Memory B cell (primary cell): ENCODE results near the gene MED12L.
"Not testable (repeated sequence)": the region's sequence is repeated elsewhere in the genome, so short reads cannot be mapped to it uniquely, and the experiment has no call there.

Source experiments
- ATAC-seq: fragments of 150-1000 bp; cut with Tn5 transposase; 2 replicates; pipeline ENCODE4 v1.10.0; 2021; ENCODE audit warnings: low read depth, mild to moderate bottlenecking, moderate library complexity
- DNase-seq, 2 donors: peaks; one replicate each; pipeline ENCODE4 v3.0.0; 2022; ENCODE audit warnings: low spot score in 2 of 2
- H3K27ac Mint-ChIP-seq: one replicate; pipeline ENCODE4 v1.8.0; 2022; ENCODE audit warnings: mild to moderate bottlenecking, moderate library complexity, mixed read lengths
- H3K27me3 Mint-ChIP-seq: one replicate; pipeline ENCODE4 v1.8.0; 2022; ENCODE audit warnings: mixed read lengths
- H3K36me3 Mint-ChIP-seq: one replicate; pipeline ENCODE4 v1.8.0; 2022; ENCODE audit warnings: mild to moderate bottlenecking, mixed read lengths
- H3K4me1 Mint-ChIP-seq: one replicate; pipeline ENCODE4 v1.8.0; 2022; ENCODE audit warnings: mixed read lengths
- H3K4me3 Mint-ChIP-seq: one replicate; pipeline ENCODE4 v1.8.0; 2022; ENCODE audit warnings: mild to moderate bottlenecking, moderate library complexity, mixed read lengths
- H3K9me3 Mint-ChIP-seq: one replicate; pipeline ENCODE4 v1.8.0; 2022; ENCODE audit warnings: mixed read lengths

Gene MED12L

GRCh38 chr3:151166161-151166560, 80.7 kb downstream of the MED12L start:
- Mint-ChIP-seq H3K27me3 (peaks cover 1% of the 10 kb centered on the region), H3K4me1 (peaks cover 18% of the 10 kb centered on the region), H3K4me3 (no peak overlapping the region), H3K36me3 (no peaks in the 10 kb centered on the region), H3K9me3 (no peaks in the 10 kb centered on the region), H3K27ac (no peak overlapping the region)
- ATAC-seq (no peak), DNase-seq (no peak)

- ATAC-seq, result peak; percentile 32
- Mint-ChIP-seq H3K4me3 (no peak overlapping the region), H3K36me3 (no peaks in the 10 kb centered on the region), H3K4me1 (peaks cover 29% of the 10 kb centered on the region), H3K9me3 (no peaks in the 10 kb centered on the region), H3K27me3 (no peaks in the 10 kb centered on the region), H3K27ac (no peak overlapping the region)
- peak; percentile 37 to 49 for DNase-seq
Observed at GRCh38 chr3:151168269-151169094, 83.0 kb downstream of the MED12L start.

GRCh38 chr3:151169262-151169947, 83.9 kb downstream of the MED12L start:
- Mint-ChIP-seq H3K27ac (peak overlapping the region; percentile 92), H3K4me3 (peak overlapping the region; percentile 54), H3K9me3 (no peaks in the 10 kb centered on the region), H3K27me3 (no peaks in the 10 kb centered on the region), H3K36me3 (no peaks in the 10 kb centered on the region), H3K4me1 (peaks cover 29% of the 10 kb centered on the region)
- DNase-seq, result peak in 1 of 2 donors; percentile 25
- ATAC-seq, result peak; percentile 89

GRCh38 chr3:151169948-151170679, 84.7 kb downstream of the MED12L start:
- ATAC-seq, result peak; percentile 54
- H3K27me3 Mint-ChIP-seq, H3K9me3 Mint-ChIP-seq, H3K36me3 Mint-ChIP-seq: not testable (repeated sequence)
- Mint-ChIP-seq H3K4me3 (peak overlapping the region; percentile 54), H3K4me1 (peaks cover 29% of the 10 kb centered on the region), H3K27ac (peak overlapping the region; percentile 92)
- peak in 1 of 2 donors; percentile 19 for DNase-seq

- Mint-ChIP-seq H3K9me3 (no peaks in the 10 kb centered on the region), H3K4me1 (peaks cover 29% of the 10 kb centered on the region), H3K27me3 (no peaks in the 10 kb centered on the region), H3K27ac (peak overlapping the region; percentile 92), H3K36me3 (no peaks in the 10 kb centered on the region), H3K4me3 (peak overlapping the region; percentile 12)
- DNase-seq, result no peak
- ATAC-seq, result no peak
Observed at GRCh38 chr3:151171145-151171757, 85.8 kb downstream of the MED12L start.

- H3K36me3 Mint-ChIP-seq, result no peaks in the 10 kb centered on the region
- H3K27me3 Mint-ChIP-seq, result no peaks in the 10 kb centered on the region
- H3K4me1 Mint-ChIP-seq, result peaks cover 24% of the 10 kb centered on the region
- no peak for DNase-seq
- H3K27ac Mint-ChIP-seq, result no peak overlapping the region
- ATAC-seq, result no peak
- H3K4me3 Mint-ChIP-seq, result no peak overlapping the region
- no peaks in the 10 kb centered on the region for H3K9me3 Mint-ChIP-seq
Observed at GRCh38 chr3:151174351-151174750, 88.9 kb downstream of the MED12L start.

GRCh38 chr3:151175952-151176351, 90.5 kb downstream of the MED12L start:
- DNase-seq (no peak), ATAC-seq (no peak)
- Mint-ChIP-seq H3K27ac (no peak overlapping the region), H3K9me3 (no peaks in the 10 kb centered on the region), H3K36me3 (no peaks in the 10 kb centered on the region), H3K4me3 (no peak overlapping the region), H3K4me1 (peaks cover 13% of the 10 kb centered on the region), H3K27me3 (no peaks in the 10 kb centered on the region)

GRCh38 chr3:151178208-151178845, 92.9 kb downstream of the MED12L start:
- H3K9me3 Mint-ChIP-seq, result no peaks in the 10 kb centered on the region
- H3K36me3 Mint-ChIP-seq, result no peaks in the 10 kb centered on the region
- H3K4me1 Mint-ChIP-seq, result no peaks in the 10 kb centered on the region
- ATAC-seq (no peak), DNase-seq (no peak)
- H3K27ac Mint-ChIP-seq, result no peak overlapping the region
- H3K4me3 Mint-ChIP-seq, result no peak overlapping the region
- H3K27me3 Mint-ChIP-seq, result peaks cover 2% of the 10 kb centered on the region

GRCh38 chr3:151182349-151183079, 97.0 kb downstream of the MED12L start:
- H3K27me3 Mint-ChIP-seq, result peaks cover 3% of the 10 kb centered on the region

GRCh38 chr3:151183265-151183671, 97.8 kb downstream of the MED12L start:
- Mint-ChIP-seq H3K9me3 (no peaks in the 10 kb centered on the region), H3K36me3 (no peaks in the 10 kb centered on the region), H3K4me3 (no peak overlapping the region), H3K27ac (no peak overlapping the region), H3K27me3 (peaks cover 3% of the 10 kb centered on the region), H3K4me1 (no peaks in the 10 kb centered on the region)
- DNase-seq, result no peak
- no peak for ATAC-seq

More at GRCh38 chr3:151182349-151183079, 97.0 kb downstream of the MED12L start:
- ATAC-seq, result no peak
- no peak overlapping the region for H3K4me3 Mint-ChIP-seq
- no peaks in the 10 kb centered on the region for H3K36me3 Mint-ChIP-seq
- no peak overlapping the region for H3K27ac Mint-ChIP-seq
- H3K9me3 Mint-ChIP-seq, result no peaks in the 10 kb centered on the region
- DNase-seq, result no peak
- no peaks in the 10 kb centered on the region for H3K4me1 Mint-ChIP-seq

GRCh38 chr3:151191095-151191494, 105.6 kb downstream of the MED12L start:
- no peak for ATAC-seq

GRCh38 chr3:151192545-151192944, 107.1 kb downstream of the MED12L start:
- no peak for DNase-seq
- Mint-ChIP-seq H3K36me3 (no peaks in the 10 kb centered on the region), H3K9me3 (no peaks in the 10 kb centered on the region), H3K27me3 (peaks cover 2% of the 10 kb centered on the region), H3K27ac (no peak overlapping the region), H3K4me1 (no peaks in the 10 kb centered on the region), H3K4me3 (no peak overlapping the region)
- ATAC-seq, result no peak

More at GRCh38 chr3:151191095-151191494, 105.6 kb downstream of the MED12L start:
- Mint-ChIP-seq H3K9me3 (no peaks in the 10 kb centered on the region), H3K4me1 (no peaks in the 10 kb centered on the region), H3K36me3 (no peaks in the 10 kb centered on the region), H3K4me3 (no peak overlapping the region), H3K27me3 (peaks cover 2% of the 10 kb centered on the region), H3K27ac (no peak overlapping the region)
- DNase-seq, result no peak

- no peaks in the 10 kb centered on the region for H3K36me3 Mint-ChIP-seq
- ATAC-seq, result no peak
- peaks cover 2% of the 10 kb centered on the region for H3K27me3 Mint-ChIP-seq
- no peak overlapping the region for H3K4me3 Mint-ChIP-seq
- no peak for DNase-seq
- H3K27ac Mint-ChIP-seq, result no peak overlapping the region
- no peaks in the 10 kb centered on the region for H3K9me3 Mint-ChIP-seq
- H3K4me1 Mint-ChIP-seq, result no peaks in the 10 kb centered on the region
Observed at GRCh38 chr3:151195826-151196225, 110.4 kb downstream of the MED12L start.
